OCI-LY1 (cell line): ENCODE results near the gene C9orf72.

Source experiments
- H2AFZ ChIP-seq: fragments of 200-600 bp; sonication (generic), shearing (Covaris generic); 2 replicates; pipeline ENCODE4 v1.6.0; 2014; ENCODE audit warnings: antibody characterized with exemption, mild to moderate bottlenecking, low read length
- H3F3A ChIP-seq: fragments of 200-600 bp; sonication (generic), shearing (Covaris generic); 2 replicates; pipeline ENCODE4 v1.6.0; 2014; ENCODE audit warnings: mild to moderate bottlenecking, antibody characterized with exemption, low read length, moderate library complexity; ENCODE audit not compliant: insufficient read depth
- H3K27ac ChIP-seq: fragments of 200-600 bp; sonication (generic); 2 replicates; pipeline ENCODE4 v1.5.1; 2014; ENCODE audit warnings: low read length, mixed run types, mild to moderate bottlenecking, low read depth; ENCODE audit not compliant: poor library complexity, severe bottlenecking
- H3K27me3 ChIP-seq: fragments of 200-600 bp; sonication (generic); 2 replicates; pipeline ENCODE4 v1.6.0; 2014; ENCODE audit warnings: antibody characterized with exemption, mild to moderate bottlenecking, low read length, moderate library complexity; ENCODE audit not compliant: insufficient read depth
- H3K36me3 ChIP-seq: fragments of 200-600 bp; sonication (generic); 2 replicates; pipeline ENCODE4 v1.6.1; 2014; ENCODE audit warnings: mild to moderate bottlenecking, antibody characterized with exemption, low read length, moderate library complexity, mixed read lengths; ENCODE audit not compliant: insufficient read depth
- H3K4me1 ChIP-seq: fragments of 200-600 bp; sonication (generic); 2 replicates; pipeline ENCODE4 v1.5.1; 2014; ENCODE audit warnings: mild to moderate bottlenecking, low read length, moderate library complexity; ENCODE audit not compliant: insufficient read depth, severe bottlenecking
- H3K4me2 ChIP-seq: fragments of 200-600 bp; sonication (generic), shearing (Covaris generic); 2 replicates; pipeline ENCODE4 v1.6.1; 2014; ENCODE audit warnings: low read length
- H3K4me3 ChIP-seq: fragments of 200-600 bp; sonication (generic); 2 replicates; pipeline ENCODE4 v1.5.1; 2014; ENCODE audit warnings: low read length, low read depth, mild to moderate bottlenecking, mixed read lengths; ENCODE audit not compliant: poor library complexity, severe bottlenecking
- H3K79me2 ChIP-seq: fragments of 200-600 bp; shearing (Covaris generic); 2 replicates; pipeline ENCODE4 v1.6.1; 2016; ENCODE audit warnings: mixed run types, low read length, mixed read lengths; ENCODE audit not compliant: insufficient read depth
- H3K9ac ChIP-seq: fragments of 200-600 bp; sonication (generic), shearing (Covaris generic); 2 replicates; pipeline ENCODE4 v1.6.1; 2014; ENCODE audit warnings: mild to moderate bottlenecking, low read length, mixed read lengths
- H3K9me2 ChIP-seq: fragments of 200-600 bp; sonication (generic), shearing (Covaris generic); 2 replicates; pipeline ENCODE4 v1.6.1; 2014; ENCODE audit warnings: low read depth, mild to moderate bottlenecking, low read length, mixed read lengths
- H3K9me3 ChIP-seq: fragments of 200-600 bp; shearing (Covaris generic); 2 replicates; pipeline ENCODE4 v1.6.1; 2014; ENCODE audit warnings: low read length, mixed read lengths
- H4K20me1 ChIP-seq: fragments of 200-600 bp; sonication (generic), shearing (Covaris generic); 2 replicates; pipeline ENCODE4 v1.6.0; 2016; ENCODE audit warnings: mild to moderate bottlenecking, low read length; ENCODE audit not compliant: insufficient read depth
- CTCF ChIP-seq: fragments of 200-600 bp; sonication (generic), shearing (Covaris generic); IDR thresholded peaks from 2 replicates; pipeline ENCODE4 v1.5.1; 2017; ENCODE audit warnings: mild to moderate bottlenecking, antibody characterized with exemption, low read length, moderate library complexity, mixed read lengths
- EZH2 ChIP-seq: fragments of 200-600 bp; sonication (generic), shearing (Covaris generic); IDR thresholded peaks from 2 replicates; pipeline ENCODE4 v1.8.0; 2017; ENCODE audit warnings: borderline replicate concordance, mixed run types, mild to moderate bottlenecking, antibody characterized with exemption, low read length, moderate library complexity, mixed read lengths

The C9orf72 gene

GRCh38 chr9:27518006-27518405 is 55.3 kb downstream of the C9orf72 start:
- Histone ChIP-seq H3K27ac (no peak overlapping the region), H3K79me2 (no peaks in the 10 kb centered on the region)

GRCh38 chr9:27514551-27514950 is 58.7 kb downstream of the C9orf72 start:
- no peak overlapping the region for H3K4me3 ChIP-seq
- H2AFZ ChIP-seq = no peak overlapping the region
- H3K27ac ChIP-seq = no peak overlapping the region
- TF ChIP-seq EZH2 = no peak
- no peak for TF ChIP-seq CTCF
- H3F3A ChIP-seq = no peaks in the 10 kb centered on the region
- H3K36me3 ChIP-seq = no peaks in the 10 kb centered on the region
- H3K9me2 ChIP-seq = no peaks in the 10 kb centered on the region
- H3K79me2 ChIP-seq = no peaks in the 10 kb centered on the region
- no peaks in the 10 kb centered on the region for H3K27me3 ChIP-seq
- H4K20me1 ChIP-seq = no peaks in the 10 kb centered on the region
- H3K4me2 ChIP-seq = no peak overlapping the region
- H3K4me1 ChIP-seq = no peaks in the 10 kb centered on the region
- no peak overlapping the region for H3K9ac ChIP-seq
- no peaks in the 10 kb centered on the region for H3K9me3 ChIP-seq

More at GRCh38 chr9:27518006-27518405, 55.3 kb downstream of the C9orf72 start:
- Histone ChIP-seq H3K4me1 (no peaks in the 10 kb centered on the region), H2AFZ (no peak overlapping the region), H3K4me2 (no peak overlapping the region), H3K9ac (no peak overlapping the region), H3K36me3 (no peaks in the 10 kb centered on the region), H3K9me2 (no peaks in the 10 kb centered on the region), H4K20me1 (no peaks in the 10 kb centered on the region), H3K9me3 (no peaks in the 10 kb centered on the region), H3K27me3 (no peaks in the 10 kb centered on the region), H3K4me3 (no peak overlapping the region), H3F3A (no peaks in the 10 kb centered on the region)
- TF ChIP-seq CTCF (no peak), EZH2 (no peak)

GRCh38 chr9:27511771-27512170 is 61.5 kb downstream of the C9orf72 start:
- Histone ChIP-seq H4K20me1 (no peaks in the 10 kb centered on the region), H3K36me3 (no peaks in the 10 kb centered on the region), H3K9me3 (no peaks in the 10 kb centered on the region), H3F3A (no peaks in the 10 kb centered on the region), H2AFZ (no peak overlapping the region), H3K27ac (no peak overlapping the region), H3K79me2 (no peaks in the 10 kb centered on the region), H3K4me1 (no peaks in the 10 kb centered on the region), H3K27me3 (no peaks in the 10 kb centered on the region), H3K9me2 (no peaks in the 10 kb centered on the region), H3K9ac (no peak overlapping the region), H3K4me3 (no peak overlapping the region), H3K4me2 (no peak overlapping the region)
- TF ChIP-seq CTCF (no peak), EZH2 (no peak)
